CD4-positive, alpha-beta T cell treated with Interleukin-21 for 1 hour (primary cell): Measurements from ENCODE around the gene EYA2.
A peak's percentile ranks its signal among the peaks of the same experiment; 100 is the strongest.

Experiments
- DNase-seq: peaks from one replicate; pipeline ENCODE4 v3.0.0-alpha.2; 2020

EYA2 gene

DNA sequence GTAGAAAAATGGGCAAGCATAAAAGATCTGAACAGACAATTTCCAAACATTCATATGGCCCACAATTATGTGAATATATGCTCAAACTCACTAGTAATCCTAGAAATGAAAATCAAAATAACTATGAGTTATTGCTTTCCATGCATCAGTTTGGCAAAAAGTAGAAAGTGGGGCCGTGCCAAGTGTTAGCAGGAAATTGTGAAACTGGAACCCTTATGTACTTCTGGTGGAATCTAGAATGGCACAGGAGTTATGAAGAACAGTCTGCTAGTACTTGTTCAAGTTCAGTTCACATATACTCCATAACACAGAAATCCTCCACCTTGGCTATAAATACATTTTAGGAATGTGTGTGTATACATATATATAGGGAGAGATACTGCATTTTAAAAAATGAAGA, 89.8 kb downstream of the EYA2 start:
- DNase-seq = no peak

DNA sequence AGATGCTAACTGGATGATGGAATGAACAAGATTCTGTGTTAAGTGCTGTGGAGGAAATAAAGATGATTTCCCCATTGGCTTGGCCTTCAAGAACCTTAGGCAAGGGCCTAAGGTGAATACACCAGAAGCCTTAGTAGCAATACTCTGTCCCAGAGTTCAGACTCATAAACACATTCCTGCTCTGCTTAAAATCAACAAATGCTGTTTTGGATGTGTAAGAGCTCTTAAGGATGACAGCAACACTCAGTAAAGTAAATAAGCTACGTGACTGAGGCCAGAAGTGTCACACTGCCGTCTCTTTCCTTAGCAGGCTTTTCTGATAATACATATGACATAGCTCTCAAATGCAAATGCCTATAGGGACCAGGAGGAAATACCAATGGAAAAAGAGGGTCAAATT, 90.6 kb downstream of the EYA2 start:
- no peak for DNase-seq

DNA sequence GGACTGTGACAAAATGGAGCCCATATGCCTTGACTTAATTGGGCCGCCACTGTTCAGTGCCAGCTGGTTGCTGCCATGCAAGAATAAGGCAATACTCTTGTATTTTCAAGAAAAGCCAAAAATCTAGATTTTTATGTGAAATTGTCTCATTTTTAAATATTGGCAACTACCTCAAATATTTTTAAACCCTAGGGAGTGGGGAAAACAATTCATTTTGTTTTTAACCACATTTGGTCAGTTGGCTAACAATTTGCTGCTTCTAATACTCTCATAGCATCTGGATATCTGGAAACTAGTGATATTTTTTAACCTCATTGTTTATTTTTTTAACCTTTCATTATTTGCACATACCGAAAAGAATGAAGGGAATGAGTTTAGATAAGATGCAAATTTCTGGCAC, 91.0 kb downstream of the EYA2 start:
- no peak for DNase-seq

DNA sequence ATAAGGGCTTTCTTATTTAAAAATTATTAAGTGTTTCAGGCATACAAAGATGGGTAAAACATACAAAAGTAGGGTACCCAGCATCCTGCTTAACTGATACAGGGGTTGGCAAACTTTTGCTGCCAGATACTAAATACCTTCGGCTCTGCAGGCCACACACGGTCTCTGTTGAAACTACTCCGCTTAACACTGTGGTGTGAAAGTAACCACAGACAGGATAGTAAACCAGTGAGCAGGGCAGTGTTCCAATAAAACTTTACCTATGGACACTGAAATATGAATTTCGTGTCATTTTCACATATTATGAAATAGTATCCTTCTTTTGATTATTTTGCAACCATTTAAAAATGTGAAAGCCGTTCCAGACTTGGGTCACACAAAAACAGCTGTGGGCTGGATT, 92.4 kb downstream of the EYA2 start:
- DNase-seq = no peak

DNA sequence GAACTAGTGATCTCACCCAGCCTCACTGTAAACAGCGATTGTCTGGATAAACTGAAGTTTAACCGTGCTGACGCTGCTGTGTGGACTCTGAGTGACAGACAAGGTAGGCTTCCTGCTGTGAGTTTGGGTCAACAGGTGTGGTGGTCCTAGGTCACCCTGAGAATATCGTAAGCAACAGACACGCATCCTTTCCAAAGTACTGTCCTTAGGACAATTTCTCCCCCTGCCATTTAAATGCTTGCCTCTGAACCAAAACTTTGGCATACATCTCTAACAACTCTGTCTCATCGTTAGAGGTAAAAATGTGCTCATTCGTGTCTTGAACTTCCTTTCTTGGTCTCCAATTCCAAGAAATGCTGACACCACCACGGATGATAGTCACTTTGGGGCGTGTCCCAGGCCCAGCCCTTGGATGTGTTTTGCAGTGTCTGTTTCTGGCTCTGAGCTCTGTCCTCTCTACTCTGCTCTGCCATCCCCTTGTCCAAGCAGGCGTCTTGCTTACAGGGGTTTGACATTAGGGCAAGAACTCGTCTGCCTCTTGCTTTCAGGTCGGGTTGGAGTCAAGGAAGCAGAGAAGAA, 95.5 kb downstream of the EYA2 start:
- DNase-seq = no peak

DNA sequence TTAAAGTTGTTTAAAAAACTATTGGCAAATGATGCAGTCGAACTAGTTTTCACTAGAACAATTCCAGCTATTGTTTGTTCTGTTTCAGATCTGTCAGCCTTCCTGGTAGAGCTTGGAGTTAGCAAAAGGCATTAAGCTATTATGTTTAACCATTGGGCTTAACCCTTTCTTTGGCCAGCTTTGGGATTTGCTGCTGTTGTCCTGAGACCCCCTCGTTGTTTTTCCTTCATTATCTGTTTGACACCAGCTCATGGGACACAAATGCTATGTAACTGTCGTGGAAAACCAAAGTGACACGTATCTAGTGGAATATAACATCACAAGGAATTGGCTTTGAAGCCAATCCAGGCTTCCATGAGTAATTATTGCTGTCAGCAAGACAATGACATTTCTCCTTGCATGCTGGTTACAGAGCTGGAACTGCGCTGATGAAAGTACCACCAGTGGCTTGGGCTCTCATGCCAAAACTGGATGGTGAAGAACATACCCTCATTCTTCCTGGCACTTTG, 96.0 kb downstream of the EYA2 start:
- DNase-seq = no peak

DNA sequence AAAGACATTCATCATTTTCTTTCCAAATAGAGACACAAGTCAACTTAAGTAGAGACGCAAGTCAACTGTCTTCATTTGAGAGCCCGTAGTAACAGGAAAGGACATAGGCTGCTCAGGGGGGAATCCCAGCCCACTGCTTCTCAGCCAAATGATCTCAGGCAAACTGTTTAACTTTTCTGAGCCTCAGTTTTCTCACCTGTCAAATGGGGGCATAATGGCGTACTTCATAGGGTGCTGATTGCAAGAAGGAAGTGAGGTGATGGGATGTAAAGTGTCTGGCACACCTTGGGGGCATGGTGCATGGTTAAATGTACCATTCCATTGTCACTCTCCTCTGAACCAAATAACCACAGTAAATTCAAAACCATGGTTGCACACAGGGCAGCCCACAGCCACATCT, 96.5 kb downstream of the EYA2 start:
- DNase-seq = no peak

DNA sequence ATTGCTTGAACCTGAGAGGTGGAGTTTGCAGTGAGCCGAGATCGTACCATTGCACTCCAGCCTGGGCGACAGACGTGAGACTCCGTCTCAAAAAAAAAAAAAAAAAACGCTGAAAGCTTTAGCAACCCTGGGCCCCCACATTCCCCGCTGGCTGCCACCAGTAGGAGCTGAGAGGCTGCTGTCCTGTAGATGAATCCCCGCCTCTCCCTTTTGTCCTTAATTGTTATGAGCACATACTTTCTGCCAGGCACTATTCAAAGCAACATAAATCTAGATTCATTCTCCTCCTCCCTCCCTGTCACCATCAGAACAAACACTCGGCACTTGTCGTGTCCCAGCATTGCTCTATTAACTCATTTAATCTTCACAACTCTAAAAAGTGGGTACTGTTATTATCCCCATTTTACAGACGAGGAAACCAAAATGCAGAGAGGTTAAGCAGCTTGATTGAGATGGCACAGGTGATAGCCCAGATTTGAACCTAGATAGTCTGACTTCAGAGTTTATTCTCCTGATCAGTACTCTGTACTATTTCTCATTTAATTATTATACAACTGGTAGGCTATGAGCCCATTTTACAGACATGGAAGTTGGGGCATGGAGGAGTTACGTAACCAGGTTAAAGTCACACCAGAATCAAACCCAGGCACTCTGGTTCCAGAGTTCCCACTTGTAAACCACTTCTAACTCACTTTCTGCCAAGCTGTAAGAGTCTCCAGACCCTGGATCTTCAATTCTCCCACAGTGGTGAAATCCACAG, 97.4 kb downstream of the EYA2 start:
- DNase-seq = no peak

DNA sequence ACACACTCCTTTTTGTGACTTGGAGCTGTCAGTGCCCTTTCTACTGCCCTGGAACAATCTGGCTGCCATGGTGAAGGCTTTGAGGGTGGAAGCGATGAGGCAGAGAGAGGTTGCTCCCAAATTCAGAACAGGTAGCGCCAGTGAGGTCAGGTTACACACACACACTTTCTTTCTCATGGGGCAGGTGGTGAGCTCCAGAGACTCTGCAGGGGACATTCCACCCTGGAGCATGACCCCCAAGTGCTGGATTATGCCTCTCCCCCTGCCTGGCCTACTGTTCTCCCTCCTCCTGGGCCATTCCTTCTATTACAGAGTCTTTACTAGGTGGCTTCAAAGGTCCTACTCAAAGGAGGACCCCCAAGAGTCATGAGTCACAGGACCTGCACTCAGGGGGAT, 98.0 kb downstream of the EYA2 start:
- DNase-seq = no peak

DNA sequence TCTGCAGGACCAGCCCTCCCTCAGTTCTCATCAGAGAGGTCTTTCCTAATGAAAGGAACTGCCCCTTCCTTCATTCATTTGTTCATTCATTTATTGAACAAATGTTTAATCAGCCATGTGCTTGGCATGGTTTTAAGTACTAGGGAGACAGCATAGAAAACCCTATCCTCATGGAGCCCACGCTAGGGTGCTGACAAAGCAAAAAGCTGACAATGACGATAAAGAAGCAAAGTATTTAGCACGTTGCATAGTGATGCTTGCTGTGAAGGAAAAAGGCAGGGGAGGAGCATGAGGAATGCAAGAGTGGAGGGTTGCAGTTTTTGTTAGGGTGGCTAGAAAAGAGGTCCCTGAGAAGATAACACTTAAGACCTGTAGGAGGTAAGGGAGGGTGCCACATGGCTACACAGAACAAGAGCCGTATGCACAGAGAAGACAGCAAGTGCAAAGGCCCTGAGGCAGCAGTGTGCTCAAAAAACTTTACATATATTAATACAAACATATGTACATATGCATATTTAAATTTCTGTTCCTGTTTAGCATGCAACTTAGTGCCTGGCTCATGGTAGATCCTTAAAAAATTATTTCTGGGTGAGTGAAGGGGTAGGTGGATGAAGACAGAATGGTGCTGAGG, 98.9 kb downstream of the EYA2 start:
- DNase-seq = no peak

DNA sequence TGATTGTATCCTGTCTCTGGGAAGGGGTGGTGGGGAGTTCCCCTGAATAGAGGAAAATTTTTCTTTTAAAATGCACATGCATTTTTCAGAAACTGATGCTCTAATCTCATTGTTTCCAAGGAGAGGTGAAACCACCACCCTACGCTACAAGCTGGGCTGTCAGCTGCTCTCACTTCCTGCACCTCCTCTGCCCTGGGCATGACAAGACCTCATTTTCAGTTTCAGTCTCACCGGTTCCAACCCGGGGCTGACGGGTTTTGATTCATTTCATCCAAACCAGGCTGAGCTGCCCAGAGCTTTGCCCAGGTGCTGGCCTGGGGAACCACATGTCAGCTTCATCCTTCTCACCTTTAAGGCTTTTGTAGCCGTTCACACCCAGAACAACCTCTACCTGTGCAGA, 99.7 kb downstream of the EYA2 start:
- DNase-seq = peak; percentile 29

DNA sequence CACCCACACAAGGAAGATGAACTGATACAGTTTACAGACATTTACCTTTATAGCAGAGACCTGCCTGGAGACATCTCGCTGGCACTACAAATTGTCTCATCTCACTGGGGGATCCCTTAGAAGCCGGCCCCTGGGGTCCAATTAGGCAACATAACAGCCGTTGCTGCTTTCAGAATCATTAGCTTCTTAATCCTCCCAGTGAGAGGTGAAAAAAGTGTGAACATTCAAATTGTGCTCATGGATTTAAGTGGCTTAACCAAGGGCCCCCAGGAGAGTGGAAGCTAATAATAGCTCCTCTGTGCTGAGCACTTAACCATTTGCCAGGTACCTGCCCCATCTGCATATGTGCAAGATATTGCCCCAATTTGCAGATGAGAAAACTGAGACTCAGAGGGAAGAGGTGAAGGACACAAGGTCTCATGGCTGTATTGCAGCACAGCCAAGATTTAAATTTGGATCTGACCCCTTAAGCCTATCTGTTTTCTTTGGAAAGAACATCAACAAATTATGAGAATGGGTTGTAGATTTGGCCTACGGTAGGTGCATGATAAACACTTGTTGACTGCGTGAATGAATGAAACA, 101.0 kb downstream of the EYA2 start:
- no peak for DNase-seq

DNA sequence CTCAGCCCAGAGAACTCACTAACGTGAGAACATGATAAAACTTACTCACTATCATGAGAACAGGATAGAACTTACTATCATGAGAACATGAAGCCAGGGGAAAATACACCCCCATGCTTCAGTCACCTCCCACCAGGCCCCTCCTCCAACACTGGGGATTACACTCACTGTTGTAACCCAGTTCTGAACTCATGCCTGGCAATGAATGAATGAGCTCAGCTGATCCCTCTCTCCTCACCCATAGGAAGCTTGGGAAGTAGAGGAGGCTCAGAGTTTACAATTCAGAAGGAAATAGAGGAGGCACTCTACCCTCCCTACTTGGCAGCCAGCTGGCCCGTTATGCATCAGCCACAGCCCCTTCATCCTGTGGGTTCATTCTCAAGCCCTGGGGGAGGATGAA, 102.5 kb downstream of the EYA2 start:
- DNase-seq = no peak

DNA sequence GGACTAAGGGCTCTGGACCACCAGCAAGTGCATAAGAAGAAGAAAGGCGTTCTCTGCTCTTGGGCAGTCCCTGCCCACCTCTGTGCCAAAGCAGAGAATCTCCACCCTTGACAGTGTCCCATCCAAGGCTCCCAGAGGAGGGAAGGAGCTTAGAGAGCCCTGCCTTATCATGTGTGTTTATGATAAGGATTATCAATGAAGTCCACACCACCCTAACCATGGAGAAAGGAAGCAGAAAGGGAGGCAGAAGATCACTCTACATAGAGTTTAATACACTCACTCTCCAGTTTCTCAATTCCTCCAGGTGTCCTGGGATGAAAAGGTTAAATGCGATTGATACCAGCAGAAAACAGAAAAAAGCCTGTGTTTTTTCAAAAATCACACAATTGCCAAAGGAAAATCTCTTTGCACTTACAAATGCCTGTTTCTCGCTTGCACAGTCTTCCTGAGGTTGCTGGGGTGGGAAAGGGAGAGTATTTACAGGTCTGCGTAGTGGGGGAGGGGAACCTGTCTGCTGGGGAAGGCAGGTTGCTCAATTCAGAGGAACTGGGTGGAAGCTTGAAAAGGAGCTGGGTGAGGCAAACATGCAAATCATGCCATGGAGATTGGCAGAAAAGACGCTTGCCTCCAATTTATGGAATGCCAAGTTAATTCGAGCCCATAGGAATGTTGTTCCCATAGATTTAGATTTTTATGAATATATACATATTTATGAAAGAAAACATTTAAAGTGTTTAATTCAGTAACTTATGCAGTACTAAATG, 104.0 kb downstream of the EYA2 start:
- DNase-seq = no peak

DNA sequence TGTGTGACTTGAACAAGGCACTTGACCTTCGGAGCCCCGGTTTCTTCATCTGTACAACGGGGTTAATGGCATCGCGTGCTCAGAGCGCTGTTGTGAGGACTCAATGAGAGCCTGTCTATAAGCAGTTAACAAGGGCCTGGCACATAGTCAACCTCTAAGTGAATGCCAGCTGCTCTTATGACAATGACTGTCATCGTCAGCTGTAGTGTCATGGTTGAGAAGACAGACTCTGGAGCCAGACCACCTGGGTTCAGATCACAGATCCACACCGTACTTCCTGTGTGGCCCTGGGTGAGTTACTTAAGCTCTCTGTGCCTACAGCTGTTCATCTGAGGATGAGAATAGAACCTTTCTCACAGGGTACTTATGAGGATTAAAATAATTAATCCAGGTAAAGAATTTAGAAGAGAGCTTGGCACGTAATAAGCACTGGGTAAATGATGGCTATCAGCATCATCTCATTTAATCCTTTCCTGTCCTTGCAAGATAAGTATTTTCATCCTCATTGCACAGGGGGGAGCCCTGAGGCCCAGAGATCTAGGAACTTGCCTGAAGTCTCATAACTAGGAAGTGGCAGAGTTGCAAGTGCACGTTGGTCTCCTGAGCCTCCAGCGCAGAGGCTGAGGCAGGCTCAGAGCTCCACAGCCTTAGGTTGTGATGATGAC, 105.3 kb downstream of the EYA2 start:
- no peak for DNase-seq

DNA sequence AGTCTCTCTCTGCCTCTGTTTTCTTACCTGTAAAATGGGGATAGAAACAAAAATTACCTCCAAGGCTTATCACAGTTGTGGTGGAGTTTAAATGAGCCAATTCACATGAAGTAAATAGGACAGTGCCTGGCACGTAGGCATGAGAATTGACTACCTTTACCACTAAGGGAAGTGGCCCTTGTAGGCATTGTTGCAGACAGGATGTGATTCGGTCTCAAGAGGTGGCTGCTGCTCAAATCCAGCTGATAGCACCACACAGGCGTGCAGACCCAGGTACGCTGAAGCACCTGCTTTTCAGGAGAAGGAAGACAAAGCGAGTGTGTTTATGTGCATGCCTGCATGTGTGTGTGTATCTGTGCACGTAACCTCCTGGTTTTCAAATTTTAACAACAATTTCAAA, 108.6 kb downstream of the EYA2 start:
- DNase-seq = no peak

DNA sequence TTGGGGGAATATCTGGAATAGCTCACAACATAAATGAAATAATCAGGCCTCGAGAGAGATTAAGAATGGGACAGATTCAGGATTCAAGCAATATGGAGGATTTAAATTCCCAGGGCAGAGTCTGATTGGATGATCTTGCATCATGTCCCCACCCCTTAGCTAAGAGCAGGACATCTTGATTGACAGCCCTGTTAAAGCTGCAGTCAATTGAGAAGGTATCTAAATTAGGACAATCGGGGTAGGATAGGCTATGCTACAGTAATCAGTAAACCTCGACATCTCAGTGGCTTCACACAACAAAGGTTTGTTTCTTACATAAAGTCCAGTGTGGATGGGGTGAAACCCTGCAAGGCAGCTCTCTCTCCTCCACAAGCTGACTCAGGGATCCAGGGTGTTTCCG, 109.5 kb downstream of the EYA2 start:
- DNase-seq = no peak

DNA sequence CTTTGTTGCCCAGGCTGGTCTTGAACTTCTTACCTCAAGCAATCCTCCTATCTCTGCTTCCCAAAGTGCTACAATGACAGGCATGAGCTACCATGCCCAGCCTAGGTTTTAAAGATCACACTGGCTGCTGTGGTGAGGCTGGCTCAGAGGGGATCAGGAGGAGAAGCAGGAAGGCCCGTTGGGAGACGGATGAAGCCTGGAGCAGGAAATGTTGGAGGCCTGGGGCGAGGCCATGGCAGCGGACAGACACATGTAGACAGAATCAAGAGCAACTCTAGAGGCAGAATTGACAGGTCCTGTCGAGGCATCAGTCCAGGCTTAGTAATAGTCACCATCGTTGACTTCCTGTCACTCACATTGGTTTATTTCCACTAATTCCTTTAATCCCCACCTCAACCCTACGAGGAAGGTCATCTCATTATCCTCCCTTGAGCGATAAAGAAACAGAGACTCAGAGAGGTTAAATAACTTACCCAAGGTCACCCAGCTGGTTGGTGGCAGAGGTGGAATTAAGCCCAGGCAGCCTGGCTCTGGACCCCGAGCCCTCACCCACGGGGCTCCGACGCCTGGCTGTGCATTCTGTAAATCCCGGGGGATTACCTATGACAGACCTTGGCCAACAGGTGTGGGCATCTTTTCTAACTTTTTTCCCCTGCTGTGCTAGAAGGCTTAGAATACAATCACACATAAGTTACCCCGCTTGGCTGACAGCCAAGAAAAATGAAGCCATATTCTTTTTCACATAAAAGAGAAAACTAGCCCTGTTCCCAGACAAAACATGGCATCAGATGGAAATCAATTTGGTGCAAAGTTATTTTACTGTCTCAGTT, 113.4 kb downstream of the EYA2 start:
- no peak for DNase-seq

DNA sequence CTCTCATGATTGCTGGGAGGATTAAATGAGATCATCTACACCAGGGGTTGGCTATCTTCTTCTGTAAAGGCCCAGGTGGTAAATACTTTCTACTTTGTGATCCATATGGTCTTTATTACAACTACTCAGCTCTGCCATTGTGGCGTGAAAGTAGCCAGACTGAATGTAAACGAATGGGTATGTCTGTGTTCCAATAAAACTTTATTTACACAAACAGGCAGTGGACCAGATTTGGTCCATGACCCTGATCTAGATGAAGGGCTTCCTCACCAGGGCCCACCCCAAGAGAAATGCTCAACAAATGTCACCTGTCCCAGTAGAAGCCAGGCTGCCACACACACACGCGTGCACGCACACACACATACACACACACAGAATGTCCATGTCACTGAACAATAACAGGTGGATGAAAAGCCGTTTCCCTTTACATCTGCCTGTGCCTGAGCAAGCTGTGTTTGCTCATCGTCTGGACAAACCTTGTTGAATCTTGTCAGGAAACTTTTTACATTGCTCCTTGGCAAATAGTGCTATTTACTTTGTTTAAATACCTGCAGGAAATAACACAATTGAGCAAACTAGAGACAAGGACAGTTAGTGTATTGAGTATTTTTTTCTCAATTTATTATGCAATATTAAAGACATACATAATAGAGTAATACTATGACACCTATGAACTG, 114.3 kb downstream of the EYA2 start:
- DNase-seq = no peak

DNA sequence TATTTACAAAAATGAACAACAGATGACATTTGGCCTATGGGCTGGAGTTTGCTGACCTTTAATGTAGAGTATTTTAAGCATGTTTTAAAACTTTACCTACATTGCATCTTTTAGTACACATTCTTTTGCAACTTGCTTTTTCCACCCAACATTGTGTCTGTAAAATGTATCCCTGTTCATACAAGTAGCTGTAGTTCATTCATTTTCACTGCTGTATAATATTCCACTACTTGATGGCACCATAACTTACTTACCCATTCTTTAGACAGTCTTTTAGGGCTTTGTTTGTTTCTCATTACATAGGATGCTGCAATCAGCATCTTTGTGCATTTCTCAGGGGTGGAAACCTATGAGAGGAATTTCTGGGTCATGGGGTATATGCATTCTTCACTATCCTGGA, 115.1 kb downstream of the EYA2 start:
- no peak for DNase-seq

DNA sequence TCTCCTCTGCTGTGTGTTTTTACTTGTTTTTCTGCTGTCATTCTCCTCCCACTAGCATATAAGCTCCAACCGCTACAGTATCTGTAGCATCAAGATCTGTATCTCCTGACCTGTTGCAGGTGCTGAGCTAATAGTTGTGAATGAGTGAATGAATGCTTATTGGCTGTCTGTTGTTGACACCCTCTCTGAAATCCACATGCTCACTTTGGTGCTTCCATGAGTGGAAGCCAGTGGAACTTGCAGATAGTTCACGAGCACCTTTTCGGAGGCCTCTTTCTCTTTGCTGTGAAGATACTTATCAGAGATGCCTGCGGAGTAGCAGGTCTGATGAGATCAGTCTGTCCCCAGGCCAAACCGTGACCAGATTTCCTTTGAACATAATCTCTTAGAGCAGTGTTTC, 117.3 kb downstream of the EYA2 start:
- DNase-seq = no peak
